Calu3 (cell line): Measurements from ENCODE around the gene EFNB3. TPM values are rescaled to one million over a fixed set of nuclear protein-coding genes. Genes with fewer than 3 reads are reported as not detected.

Source experiments
- BruUV-seq: library from RNA; stranded (reverse); fragments of 400-500 nt; replicated peaks from 2 replicates; lab custom pipeline; 2021; lab: Mats Ljungman, UMichigan
- CTCF ChIA-PET: fragments of 300-600 bp; sonication (Branson Sonifier 250); formaldehyde crosslinking; loops from one replicate; lab custom pipeline; 2022; ENCODE audit warnings: antibody characterized with exemption; lab: Charles Lee
- DNase-seq: peaks from one replicate; pipeline ENCODE4 v3.0.0; 2022
- H3K27ac Mint-ChIP-seq: one replicate; pipeline ENCODE4 v1.8.0; 2022; ENCODE audit warnings: mixed read lengths; ENCODE audit not compliant: unreplicated experiment
- H3K27me3 Mint-ChIP-seq: one replicate; pipeline ENCODE4 v1.8.0; 2022; ENCODE audit warnings: mixed read lengths; ENCODE audit not compliant: unreplicated experiment
- H3K36me3 Mint-ChIP-seq: one replicate; pipeline ENCODE4 v1.8.0; 2022; ENCODE audit warnings: mild to moderate bottlenecking, moderate library complexity, mixed read lengths; ENCODE audit not compliant: insufficient read depth, unreplicated experiment
- H3K4me1 Mint-ChIP-seq: one replicate; pipeline ENCODE4 v1.8.0; 2022; ENCODE audit warnings: mild to moderate bottlenecking, low read depth, mixed read lengths; ENCODE audit not compliant: unreplicated experiment
- H3K4me3 Mint-ChIP-seq: one replicate; pipeline ENCODE4 v1.8.0; 2022; ENCODE audit warnings: mild to moderate bottlenecking, low read depth, moderate library complexity, mixed read lengths; ENCODE audit not compliant: unreplicated experiment
- H3K9me3 Mint-ChIP-seq: one replicate; pipeline ENCODE4 v1.8.0; 2022; ENCODE audit warnings: low read depth, mixed read lengths; ENCODE audit not compliant: unreplicated experiment
- intact Hi-C: fragments of 100-400 bp; cut with micrococcal nuclease; formaldehyde crosslinking; loops from one replicate; pipeline ENCODE4 v1.10.0; 2022; ENCODE audit not compliant: unreplicated experiment
- total RNA-seq: library from RNA; stranded (reverse); gene quantifications from 2 replicates; pipeline ENCODE4 v1.2.3, GENCODE V29; 2022
- TF ChIP-seq, protein P1 (sequence below): fragments of 200-600 bp; IDR thresholded peaks from one replicate; pipeline ENCODE4 v1.8.0; 2022; ENCODE audit warnings: antibody characterized with exemption; ENCODE audit not compliant: unreplicated experiment

Gene EFNB3
- total RNA-seq, 1 experiment from 2014 or later, result 0.38 TPM

- BruUV-seq, result TSS peak; percentile 80
- H3K4me1 Mint-ChIP-seq, result no peaks in the 10 kb centered on the region
- peaks cover 40% of the 10 kb centered on the region for H3K36me3 Mint-ChIP-seq
- DNase-seq, result no peak
- CTCF ChIA-PET, result no interaction called here
- H3K27me3 Mint-ChIP-seq, result no peaks in the 10 kb centered on the region
- TF ChIP-seq, protein P1, sequence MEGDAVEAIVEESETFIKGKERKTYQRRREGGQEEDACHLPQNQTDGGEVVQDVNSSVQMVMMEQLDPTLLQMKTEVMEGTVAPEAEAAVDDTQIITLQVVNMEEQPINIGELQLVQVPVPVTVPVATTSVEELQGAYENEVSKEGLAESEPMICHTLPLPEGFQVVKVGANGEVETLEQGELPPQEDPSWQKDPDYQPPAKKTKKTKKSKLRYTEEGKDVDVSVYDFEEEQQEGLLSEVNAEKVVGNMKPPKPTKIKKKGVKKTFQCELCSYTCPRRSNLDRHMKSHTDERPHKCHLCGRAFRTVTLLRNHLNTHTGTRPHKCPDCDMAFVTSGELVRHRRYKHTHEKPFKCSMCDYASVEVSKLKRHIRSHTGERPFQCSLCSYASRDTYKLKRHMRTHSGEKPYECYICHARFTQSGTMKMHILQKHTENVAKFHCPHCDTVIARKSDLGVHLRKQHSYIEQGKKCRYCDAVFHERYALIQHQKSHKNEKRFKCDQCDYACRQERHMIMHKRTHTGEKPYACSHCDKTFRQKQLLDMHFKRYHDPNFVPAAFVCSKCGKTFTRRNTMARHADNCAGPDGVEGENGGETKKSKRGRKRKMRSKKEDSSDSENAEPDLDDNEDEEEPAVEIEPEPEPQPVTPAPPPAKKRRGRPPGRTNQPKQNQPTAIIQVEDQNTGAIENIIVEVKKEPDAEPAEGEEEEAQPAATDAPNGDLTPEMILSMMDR, result no peak
- H3K9me3 Mint-ChIP-seq, result no peaks in the 10 kb centered on the region
- no peak overlapping the region for H3K27ac Mint-ChIP-seq
- no peak overlapping the region for H3K4me3 Mint-ChIP-seq
- intact Hi-C loops, result no loop called here
These were observed 36.5 kb upstream of the EFNB3 start for GRCh38 chr17:7668482-7668881.

DNA sequence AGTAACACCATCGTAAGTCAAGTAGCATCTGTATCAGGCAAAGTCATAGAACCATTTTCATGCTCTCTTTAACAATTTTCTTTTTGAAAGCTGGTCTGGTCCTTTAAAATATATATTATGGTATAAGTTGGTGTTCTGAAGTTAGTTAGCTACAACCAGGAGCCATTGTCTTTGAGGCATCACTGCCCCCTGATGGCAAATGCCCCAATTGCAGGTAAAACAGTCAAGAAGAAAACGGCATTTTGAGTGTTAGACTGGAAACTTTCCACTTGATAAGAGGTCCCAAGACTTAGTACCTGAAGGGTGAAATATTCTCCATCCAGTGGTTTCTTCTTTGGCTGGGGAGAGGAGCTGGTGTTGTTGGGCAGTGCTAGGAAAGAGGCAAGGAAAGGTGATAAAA, 31.8 kb upstream of the EFNB3 start:
- H3K27me3 Mint-ChIP-seq, result no peaks in the 10 kb centered on the region
- no peak overlapping the region for H3K27ac Mint-ChIP-seq
- intact Hi-C loops, result no loop called here
- H3K4me1 Mint-ChIP-seq, result no peaks in the 10 kb centered on the region
- CTCF ChIA-PET, result no interaction called here
- DNase-seq, result peak; percentile 12
- no peak overlapping the region for H3K4me3 Mint-ChIP-seq
- BruUV-seq, result no TSS peak
- peaks cover 3% of the 10 kb centered on the region for H3K9me3 Mint-ChIP-seq
- H3K36me3 Mint-ChIP-seq, result peaks cover 55% of the 10 kb centered on the region
- TF ChIP-seq, protein P1, result no peak

- TF ChIP-seq, protein P1, result no peak
- Mint-ChIP-seq H3K9me3 (peaks cover 3% of the 10 kb centered on the region), H3K27me3 (no peaks in the 10 kb centered on the region), H3K4me1 (no peaks in the 10 kb centered on the region), H3K36me3 (peaks cover 56% of the 10 kb centered on the region), H3K27ac (no peak overlapping the region), H3K4me3 (no peak overlapping the region)
- intact Hi-C loops, result no loop called here
- DNase-seq, result no peak
- CTCF ChIA-PET, result no interaction called here
- no TSS peak for BruUV-seq
These were observed 30.1 kb upstream of the EFNB3 start for GRCh38 chr17:7674934-7675333.

DNA sequence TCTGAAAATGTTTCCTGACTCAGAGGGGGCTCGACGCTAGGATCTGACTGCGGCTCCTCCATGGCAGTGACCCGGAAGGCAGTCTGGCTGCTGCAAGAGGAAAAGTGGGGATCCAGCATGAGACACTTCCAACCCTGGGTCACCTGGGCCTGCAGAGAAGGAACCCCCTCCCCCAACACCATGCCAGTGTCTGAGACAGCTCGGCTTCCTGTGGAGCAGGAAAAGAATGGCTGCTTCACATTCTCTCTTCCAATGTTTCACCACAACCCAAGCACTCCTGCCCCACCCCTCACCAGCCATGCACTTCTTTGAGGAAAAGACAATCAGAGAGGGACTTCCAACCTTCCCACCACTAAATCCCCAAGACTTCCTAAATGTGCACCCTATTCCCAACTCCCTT, 28.5 kb upstream of the EFNB3 start:
- DNase-seq, result no peak
- Mint-ChIP-seq H3K9me3 (peaks cover 3% of the 10 kb centered on the region), H3K4me1 (no peaks in the 10 kb centered on the region), H3K4me3 (no peak overlapping the region), H3K27me3 (no peaks in the 10 kb centered on the region), H3K36me3 (peaks cover 52% of the 10 kb centered on the region), H3K27ac (no peak overlapping the region)
- BruUV-seq, result no TSS peak
- intact Hi-C loops, result no loop called here
- TF ChIP-seq, protein P1, result no peak
- CTCF ChIA-PET, result interaction anchor here (0.7 kb wide), 1 partner anchor 347 kb away, joined by 4 read pairs; the partner anchor contains the start of gene NEURL4
